Endothelial cell of umbilical vein (primary cell): ENCODE data around the gene MED12L. TPM values are rescaled to one million over a fixed set of nuclear protein-coding genes. Genes with fewer than 3 reads are reported as not detected.

Source experiments
- BruUV-seq: library from RNA; stranded (reverse); fragments of 400-500 nt; replicated peaks from 2 replicates; lab custom pipeline; 2021; lab: Mats Ljungman, UMichigan
- CTCF ChIA-PET: fragments of 300-600, 350-600 bp; sonication (Branson Sonifier 250); formaldehyde crosslinking; loops from one replicate; lab custom pipeline; 2021; ENCODE audit warnings: antibody characterized with exemption, inconsistent platforms; lab: Charles Lee
- POLR2A ChIA-PET: fragments of 300-600, 350-600 bp; sonication (Branson Sonifier 250); formaldehyde crosslinking; loops from one replicate; lab custom pipeline; 2021; ENCODE audit warnings: antibody characterized with exemption, inconsistent platforms; lab: Charles Lee
- DNase-seq: peaks from one replicate; pipeline ENCODE4 v3.0.0-alpha.2; 2011; ENCODE audit warnings: low read depth, low spot score
- FAIRE-seq: peaks from 2 replicates; lab custom pipeline; 2011; peaks lifted over from hg19 to GRCh38; lab: Jason Lieb, UNC
- H2AFZ ChIP-seq: 2 replicates; pipeline ENCODE4 v1.6.0; 2012; ENCODE audit warnings: low read depth, low read length, control low read depth, inconsistent platforms
- H3K27ac ChIP-seq: 2 replicates; pipeline ENCODE4 v1.5.1; 2011; ENCODE audit warnings: low read depth, mild to moderate bottlenecking, control low read depth, low read length, moderate library complexity; ENCODE audit not compliant: insufficient read depth
- H3K27me3 ChIP-seq, 2 experiments: 2 replicates each; pipeline versions ENCODE4 v1.6.0 to v1.6.1; 2011; ENCODE audit warnings: low read length in 2 of 2, mixed read lengths in 1 of 2; ENCODE audit not compliant: control insufficient read depth in 2 of 2, insufficient read depth in 2 of 2
- H3K36me3 ChIP-seq, 2 experiments: 2 replicates in 1 of 2; 3 replicates in 1 of 2; pipeline ENCODE4 v1.5.1; 2011; ENCODE audit warnings: low read length in 2 of 2, mild to moderate bottlenecking in 1 of 2, moderate library complexity in 1 of 2; ENCODE audit not compliant: control insufficient read depth in 2 of 2, insufficient read depth in 2 of 2; ENCODE audit errors: extremely low read depth in 1 of 2
- H3K4me1 ChIP-seq: 3 replicates; pipeline ENCODE4 v1.5.1; 2011; ENCODE audit warnings: mild to moderate bottlenecking, low read length; ENCODE audit not compliant: control insufficient read depth, insufficient read depth; ENCODE audit errors: extremely low read depth
- H3K4me2 ChIP-seq: 2 replicates; pipeline ENCODE4 v1.6.1; 2011; ENCODE audit warnings: low read length, control low read depth, mixed read lengths; ENCODE audit not compliant: insufficient read depth
- H3K4me3 ChIP-seq, 3 experiments: fragments of 200-600 bp in 1 of 3; sonication (generic), shearing (Covaris generic) in 1 of 3; replicated peaks in 1 of 3; 2 replicates each; pipeline ENCODE4 v1.5.1; 2011 to 2016; ENCODE audit warnings: control low read depth in 3 of 3, low read length in 3 of 3, mild to moderate bottlenecking in 2 of 3, inconsistent platforms in 1 of 3, low read depth in 1 of 3, moderate library complexity in 1 of 3; ENCODE audit not compliant: insufficient read depth in 1 of 3
- H3K79me2 ChIP-seq: 2 replicates; pipeline ENCODE4 v1.6.0; 2012; ENCODE audit warnings: low read length, inconsistent platforms; ENCODE audit not compliant: control insufficient read depth, insufficient read depth
- H3K9ac ChIP-seq: replicated peaks from 2 replicates; pipeline ENCODE3; 2011; ENCODE audit warnings: low read length, control low read depth; ENCODE audit not compliant: insufficient read depth; ENCODE audit errors: extremely low read depth
- H3K9me1 ChIP-seq: replicated peaks from 3 replicates; pipeline ENCODE4 v1.6.0; 2011; ENCODE audit warnings: mild to moderate bottlenecking, low read length; ENCODE audit not compliant: control insufficient read depth, insufficient read depth; ENCODE audit errors: extremely low read depth
- H3K9me3 ChIP-seq: replicated peaks from 2 replicates; pipeline ENCODE4 v1.5.1; 2012; ENCODE audit warnings: low read length, inconsistent platforms; ENCODE audit not compliant: control insufficient read depth, insufficient read depth
- H4K20me1 ChIP-seq: replicated peaks from 2 replicates; pipeline ENCODE3; 2011; ENCODE audit warnings: mild to moderate bottlenecking, low read length; ENCODE audit not compliant: control insufficient read depth, insufficient read depth; ENCODE audit errors: extremely low read depth
- CTCF ChIP-seq, 2 donors: IDR thresholded peaks; 1 replicate in 1 of 2; 2 replicates in 1 of 2; pipeline ENCODE4 v1.5.1; 2011; ENCODE audit warnings: low read length in 2 of 2, mild to moderate bottlenecking in 2 of 2, moderate library complexity in 2 of 2, control low read depth in 1 of 2, inconsistent platforms in 1 of 2, low read depth in 1 of 2; ENCODE audit not compliant: insufficient read depth in 1 of 2; ENCODE audit errors: extremely low read depth in 1 of 2
- EZH2 ChIP-seq: IDR thresholded peaks from 2 replicates; pipeline ENCODE4 v1.6.1; 2012; ENCODE audit warnings: borderline replicate concordance, low read depth, mild to moderate bottlenecking, moderate library complexity, low read length, inconsistent platforms; ENCODE audit not compliant: severe bottlenecking
- FOS ChIP-seq: IDR thresholded peaks from 2 replicates; pipeline ENCODE4 v1.6.1; 2011; ENCODE audit warnings: mild to moderate bottlenecking, low read length, moderate library complexity, borderline replicate concordance; ENCODE audit not compliant: insufficient read depth
- GATA2 ChIP-seq: IDR thresholded peaks from 2 replicates; pipeline ENCODE4 v1.7.0; 2011; ENCODE audit warnings: low read depth, mild to moderate bottlenecking, moderate library complexity, mixed read lengths, low read length; ENCODE audit not compliant: insufficient read length, insufficient read depth
- JUN ChIP-seq: IDR thresholded peaks from 2 replicates; pipeline ENCODE4 v1.6.1; 2011; ENCODE audit warnings: borderline replicate concordance, low read depth; ENCODE audit not compliant: insufficient read length, insufficient read depth
- MYC ChIP-seq: IDR thresholded peaks from one replicate; pipeline ENCODE4 v1.6.1; 2011; ENCODE audit warnings: mild to moderate bottlenecking, low read depth, low read length
- POLR2A ChIP-seq: IDR thresholded peaks from 2 replicates; pipeline ENCODE4 v1.6.1; 2012; ENCODE audit warnings: low read depth, mild to moderate bottlenecking, control low read depth, low read length
- POLR2AphosphoS5 ChIP-seq: IDR thresholded peaks from 2 replicates; pipeline ENCODE4 v1.6.1; 2012; ENCODE audit warnings: low read depth, mild to moderate bottlenecking, control low read depth, low read length, moderate library complexity; ENCODE audit not compliant: insufficient read depth
- dilution Hi-C: fragments of 300-500 bp; cut with MboI; formaldehyde crosslinking; loops from one replicate; pipeline ENCODE4 v1.15.0; 2019; ENCODE audit warnings: low sequenced_read_pairs; ENCODE audit not compliant: extremely low pct_ligation_motif_present
- intact Hi-C: fragments of 100-400 bp; cut with micrococcal nuclease; formaldehyde crosslinking; loops from one replicate; pipeline ENCODE4 v1.10.0; 2022
- polyA plus RNA-seq, 4 experiments: library from polyadenylated mRNA; depleted of rRNA in 3 of 4; stranded (reverse) in 3 of 4; unstranded in 1 of 4; fragments of >200 nt; gene quantifications; 2 replicates each; pipeline versions ENCODE4 v1.2.1 to v1.2.3, GENCODE V29; 2011 to 2012; ENCODE audit warnings: missing spikeins in 1 of 4
- total RNA-seq: library from RNA; stranded (reverse); gene quantifications from 2 replicates; pipeline ENCODE4 v1.2.3, GENCODE V29; 2021
- TF ChIP-seq, protein P1 (sequence below): IDR thresholded peaks from 2 replicates; pipeline ENCODE4 v1.6.1; 2011; ENCODE audit not compliant: insufficient read depth, insufficient read length

The MED12L gene
- total and polyA plus RNA-seq, 2 donors (not counting 3 experiments of a cell fraction or from before 2014, with no cell fraction given): 0.03 to 0.27 TPM

GRCh38 chr3:151479452-151479851, 394.0 kb downstream of the MED12L start:
- no peaks in the 10 kb centered on the region for H3K9me3 ChIP-seq
- no peak overlapping the region for H3K9ac ChIP-seq
- H3K36me3 ChIP-seq: no peaks in the 10 kb centered on the region
- intact Hi-C loops: no loop called here
- no peak overlapping the region for H2AFZ ChIP-seq
- no peak overlapping the region for H3K27ac ChIP-seq
- no peaks in the 10 kb centered on the region for H4K20me1 ChIP-seq
- peaks cover 0 to 2% of the 10 kb centered on the region in 2 experiments for H3K27me3 ChIP-seq
- dilution Hi-C loops: no loop called here
- TF ChIP-seq GATA2 (no peak), JUN (no peak), POLR2AphosphoS5 (no peak), POLR2A (no peak), EZH2 (no peak), FOS (no peak), CTCF (IDR thresholded peaks at IDR 0.05; ENCODE audit: extremely low read depth in 1 of 2, insufficient read depth in 1 of 2, low read depth in 1 of 2, low read length in 2 of 2) (no peak), MYC (no peak)
- TF ChIP-seq, protein P1, sequence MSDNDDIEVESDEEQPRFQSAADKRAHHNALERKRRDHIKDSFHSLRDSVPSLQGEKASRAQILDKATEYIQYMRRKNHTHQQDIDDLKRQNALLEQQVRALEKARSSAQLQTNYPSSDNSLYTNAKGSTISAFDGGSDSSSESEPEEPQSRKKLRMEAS: no peak
- ChIA-PET CTCF (interaction anchor here (1.2 to 8.3 kb wide), 3 partner anchors 12 to 439 kb away, joined by 3 to 47 read pairs (median 4); no protein-coding TSS in a partner anchor), POLR2A (no interaction called here)
- H3K4me2 ChIP-seq: no peak overlapping the region
- no peak for FAIRE-seq
- no peak for DNase-seq
- no peaks in the 10 kb centered on the region for H3K79me2 ChIP-seq
- H3K9me1 ChIP-seq: no peaks in the 10 kb centered on the region
- H3K4me3 ChIP-seq: no peak overlapping the region
- no TSS peak for BruUV-seq
- H3K4me1 ChIP-seq: no peaks in the 10 kb centered on the region
